Hematopoietic multipotent progenitor cell treated with erythropoietin and hydrocortisone succinate and interleukin-3 and kit ligand, for 8 days (in vitro differentiated cells): ENCODE measurements around the gene XCR1.

Source experiments
- DNase-seq: peaks from one replicate; pipeline ENCODE4 v3.0.0-alpha.2; 2015

The XCR1 gene

DNA sequence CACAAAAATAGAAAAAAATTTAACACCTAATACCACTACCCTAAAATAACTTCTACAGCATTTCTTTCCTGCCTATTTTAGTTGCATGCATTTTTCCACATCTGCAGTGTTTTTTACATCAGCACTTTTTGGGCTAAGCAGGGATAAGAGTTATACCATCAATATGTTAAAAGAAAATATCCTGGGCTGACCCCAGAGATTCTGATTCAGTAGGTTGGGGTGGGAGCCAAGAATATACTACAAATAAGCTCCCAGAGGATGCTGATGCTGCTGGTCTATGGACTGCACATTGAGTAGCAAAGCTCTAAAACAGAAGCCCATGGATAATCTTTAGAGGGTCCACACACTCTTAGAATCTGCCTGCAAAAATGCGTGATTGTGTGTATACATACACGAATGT lies 46.5 kb downstream of the XCR1 start:
- no peak for DNase-seq

GRCh38 chr3:45980229-45980813 lies 47.0 kb downstream of the XCR1 start:
- DNase-seq = no peak

- no peak for DNase-seq
Observed at GRCh38 chr3:45979378-45979777, 47.9 kb downstream of the XCR1 start.

- DNase-seq = no peak
Observed at GRCh38 chr3:45978006-45978761, 49.1 kb downstream of the XCR1 start.

- DNase-seq = no peak
Observed at GRCh38 chr3:45976191-45977091, 50.8 kb downstream of the XCR1 start.

DNA sequence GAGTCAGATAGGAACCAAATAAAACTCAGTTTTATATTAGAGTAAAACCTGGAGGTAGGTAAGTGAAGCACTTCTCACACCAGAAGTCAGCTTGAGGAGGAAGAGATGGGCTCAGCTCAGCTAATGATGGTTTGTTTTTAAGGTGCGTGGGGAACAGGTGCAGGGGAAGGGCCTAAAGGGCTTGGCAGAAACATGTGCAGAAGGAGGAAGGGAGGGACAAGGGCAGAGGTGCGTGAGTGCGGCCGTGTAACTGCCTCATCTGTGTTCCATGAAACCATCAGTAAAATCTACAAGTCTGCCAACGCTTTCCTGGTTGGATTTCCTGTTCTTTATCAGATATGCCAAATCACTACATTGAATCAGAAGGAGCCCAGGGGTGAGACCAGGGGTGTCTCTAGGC lies 51.6 kb downstream of the XCR1 start:
- no peak for DNase-seq

- no peak for DNase-seq
Observed at GRCh38 chr3:45974686-45975085, 52.6 kb downstream of the XCR1 start.

GRCh38 chr3:45972534-45973402 lies 54.5 kb downstream of the XCR1 start:
- no peak for DNase-seq

DNA sequence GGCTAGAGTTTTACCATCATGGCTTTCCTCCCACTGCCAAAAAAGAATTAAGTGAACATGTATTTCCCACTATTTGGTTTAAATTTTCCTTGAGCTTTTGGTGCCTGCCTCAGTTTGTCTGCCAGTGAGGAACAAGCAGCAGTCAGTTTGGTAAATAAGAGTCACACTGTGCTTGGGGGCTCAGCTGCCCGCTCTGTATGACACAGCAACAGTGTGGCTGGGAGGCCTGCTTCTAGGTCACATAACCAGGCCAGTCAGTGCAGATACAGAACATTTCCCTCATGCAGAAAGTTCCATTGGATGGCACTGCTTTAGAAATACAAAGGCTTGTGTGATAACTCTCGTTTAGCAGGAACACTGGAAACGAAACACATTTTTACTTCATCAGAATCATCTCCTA lies 57.3 kb downstream of the XCR1 start:
- no peak for DNase-seq

GRCh38 chr3:45969116-45969515 lies 58.2 kb downstream of the XCR1 start:
- DNase-seq = no peak

- no peak for DNase-seq
Observed at GRCh38 chr3:45968706-45969105, 58.6 kb downstream of the XCR1 start.

- no peak for DNase-seq
Observed at GRCh38 chr3:45968149-45968548, 59.1 kb downstream of the XCR1 start.

GRCh38 chr3:45967724-45968123 lies 59.6 kb downstream of the XCR1 start:
- DNase-seq = no peak
